Calu3 (cell line): ENCODE measurements around the gene CDRT4. TPM values are rescaled to one million over a fixed set of nuclear protein-coding genes. Genes with fewer than 3 reads are reported as not detected.

Experiments
- BruUV-seq: library from RNA; stranded (reverse); fragments of 400-500 nt; replicated peaks from 2 replicates; lab custom pipeline; 2021; lab: Mats Ljungman, UMichigan
- CTCF ChIA-PET: fragments of 300-600 bp; sonication (Branson Sonifier 250); formaldehyde crosslinking; loops from one replicate; lab custom pipeline; 2022; ENCODE audit warnings: antibody characterized with exemption; lab: Charles Lee
- DNase-seq: peaks from one replicate; pipeline ENCODE4 v3.0.0; 2022
- H3K27ac Mint-ChIP-seq: one replicate; pipeline ENCODE4 v1.8.0; 2022; ENCODE audit warnings: mixed read lengths; ENCODE audit not compliant: unreplicated experiment
- H3K27me3 Mint-ChIP-seq: one replicate; pipeline ENCODE4 v1.8.0; 2022; ENCODE audit warnings: mixed read lengths; ENCODE audit not compliant: unreplicated experiment
- H3K36me3 Mint-ChIP-seq: one replicate; pipeline ENCODE4 v1.8.0; 2022; ENCODE audit warnings: mild to moderate bottlenecking, moderate library complexity, mixed read lengths; ENCODE audit not compliant: insufficient read depth, unreplicated experiment
- H3K4me1 Mint-ChIP-seq: one replicate; pipeline ENCODE4 v1.8.0; 2022; ENCODE audit warnings: mild to moderate bottlenecking, low read depth, mixed read lengths; ENCODE audit not compliant: unreplicated experiment
- H3K4me3 Mint-ChIP-seq: one replicate; pipeline ENCODE4 v1.8.0; 2022; ENCODE audit warnings: mild to moderate bottlenecking, low read depth, moderate library complexity, mixed read lengths; ENCODE audit not compliant: unreplicated experiment
- H3K9me3 Mint-ChIP-seq: one replicate; pipeline ENCODE4 v1.8.0; 2022; ENCODE audit warnings: low read depth, mixed read lengths; ENCODE audit not compliant: unreplicated experiment
- intact Hi-C: fragments of 100-400 bp; cut with micrococcal nuclease; formaldehyde crosslinking; loops from one replicate; pipeline ENCODE4 v1.10.0; 2022; ENCODE audit not compliant: unreplicated experiment
- total RNA-seq: library from RNA; stranded (reverse); gene quantifications from 2 replicates; pipeline ENCODE4 v1.2.3, GENCODE V29; 2022
- TF ChIP-seq, protein P1 (sequence below): fragments of 200-600 bp; IDR thresholded peaks from one replicate; pipeline ENCODE4 v1.8.0; 2022; ENCODE audit warnings: antibody characterized with exemption; ENCODE audit not compliant: unreplicated experiment

The CDRT4 gene
- total RNA-seq, 1 experiment from 2014 or later = 2.8 TPM

DNA sequence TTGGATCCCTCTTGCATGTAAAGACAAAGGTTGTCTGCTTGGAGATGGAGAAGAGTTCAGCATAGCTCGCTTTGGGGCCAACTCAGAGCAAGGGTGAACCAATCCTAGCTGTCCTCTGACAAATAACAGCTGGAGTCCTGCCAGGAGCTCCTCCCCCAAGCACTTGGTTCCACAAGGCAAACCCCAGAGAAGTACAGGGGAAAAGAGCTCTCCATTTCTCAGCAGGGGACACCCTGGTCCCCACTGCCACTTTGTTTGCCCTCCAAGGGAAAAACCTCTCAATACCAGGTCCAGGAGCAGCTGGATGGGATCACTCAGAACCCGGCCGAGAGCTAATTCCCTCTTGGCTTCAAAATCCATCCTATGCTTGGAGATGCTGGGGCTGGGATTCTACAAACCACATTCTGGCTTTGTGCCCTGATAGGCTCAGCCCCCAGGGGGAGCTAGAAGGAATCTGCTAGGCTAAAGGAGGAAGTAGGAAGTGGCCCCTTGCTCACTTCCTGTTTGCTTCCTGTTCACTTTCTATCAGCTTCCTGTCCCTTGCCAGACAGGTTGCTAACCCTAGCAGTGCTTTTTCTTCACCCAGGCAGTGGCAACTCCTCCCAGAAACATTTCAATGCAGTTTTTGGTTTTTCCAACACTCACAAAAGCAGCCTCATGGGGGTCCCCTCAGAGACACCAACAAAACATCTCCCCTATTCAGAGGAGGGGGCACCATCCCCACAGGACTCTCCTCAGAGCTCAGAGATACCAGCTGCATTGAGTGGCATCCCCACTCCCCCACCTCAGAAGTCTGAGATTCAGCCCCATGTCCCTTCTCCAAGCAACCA, 30.7 kb downstream of the CDRT4 start:
- H3K4me3 Mint-ChIP-seq = no peak overlapping the region
- no TSS peak for BruUV-seq
- H3K27ac Mint-ChIP-seq = no peak overlapping the region
- TF ChIP-seq, protein P1, sequence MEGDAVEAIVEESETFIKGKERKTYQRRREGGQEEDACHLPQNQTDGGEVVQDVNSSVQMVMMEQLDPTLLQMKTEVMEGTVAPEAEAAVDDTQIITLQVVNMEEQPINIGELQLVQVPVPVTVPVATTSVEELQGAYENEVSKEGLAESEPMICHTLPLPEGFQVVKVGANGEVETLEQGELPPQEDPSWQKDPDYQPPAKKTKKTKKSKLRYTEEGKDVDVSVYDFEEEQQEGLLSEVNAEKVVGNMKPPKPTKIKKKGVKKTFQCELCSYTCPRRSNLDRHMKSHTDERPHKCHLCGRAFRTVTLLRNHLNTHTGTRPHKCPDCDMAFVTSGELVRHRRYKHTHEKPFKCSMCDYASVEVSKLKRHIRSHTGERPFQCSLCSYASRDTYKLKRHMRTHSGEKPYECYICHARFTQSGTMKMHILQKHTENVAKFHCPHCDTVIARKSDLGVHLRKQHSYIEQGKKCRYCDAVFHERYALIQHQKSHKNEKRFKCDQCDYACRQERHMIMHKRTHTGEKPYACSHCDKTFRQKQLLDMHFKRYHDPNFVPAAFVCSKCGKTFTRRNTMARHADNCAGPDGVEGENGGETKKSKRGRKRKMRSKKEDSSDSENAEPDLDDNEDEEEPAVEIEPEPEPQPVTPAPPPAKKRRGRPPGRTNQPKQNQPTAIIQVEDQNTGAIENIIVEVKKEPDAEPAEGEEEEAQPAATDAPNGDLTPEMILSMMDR = no peak
- intact Hi-C loops = no loop called here
- H3K4me1 Mint-ChIP-seq = peaks cover 9% of the 10 kb centered on the region
- H3K27me3 Mint-ChIP-seq = no peaks in the 10 kb centered on the region
- CTCF ChIA-PET = no interaction called here
- DNase-seq = peak; percentile 7
- no peaks in the 10 kb centered on the region for H3K36me3 Mint-ChIP-seq
- no peaks in the 10 kb centered on the region for H3K9me3 Mint-ChIP-seq

DNA sequence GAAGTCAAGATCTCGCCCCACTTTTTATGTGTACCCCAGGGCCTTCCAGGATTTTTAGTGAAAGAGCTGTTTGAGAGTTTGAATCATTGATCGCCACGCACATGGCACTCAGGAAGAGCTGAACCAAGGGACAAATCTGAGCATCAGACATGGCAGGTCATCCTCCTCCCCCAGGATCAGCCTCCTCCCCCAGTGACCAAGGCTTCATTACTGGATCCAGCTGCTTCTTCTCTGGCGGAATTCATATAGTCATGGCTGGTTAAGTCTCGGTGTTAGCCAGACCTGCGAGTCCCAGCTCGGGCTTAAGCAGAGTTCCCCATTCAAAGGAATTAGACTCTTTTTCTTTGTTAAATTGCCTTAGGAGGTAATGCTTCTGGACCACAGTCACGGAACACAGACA, 32.5 kb downstream of the CDRT4 start:
- Mint-ChIP-seq H3K27me3 (no peaks in the 10 kb centered on the region), H3K4me3 (no peak overlapping the region), H3K4me1 (peaks cover 9% of the 10 kb centered on the region), H3K27ac (no peak overlapping the region), H3K36me3 (no peaks in the 10 kb centered on the region), H3K9me3 (no peaks in the 10 kb centered on the region)
- intact Hi-C loops = no loop called here
- DNase-seq = no peak
- CTCF ChIA-PET = no interaction called here
- BruUV-seq = no TSS peak
- TF ChIP-seq, protein P1 = no peak

DNA sequence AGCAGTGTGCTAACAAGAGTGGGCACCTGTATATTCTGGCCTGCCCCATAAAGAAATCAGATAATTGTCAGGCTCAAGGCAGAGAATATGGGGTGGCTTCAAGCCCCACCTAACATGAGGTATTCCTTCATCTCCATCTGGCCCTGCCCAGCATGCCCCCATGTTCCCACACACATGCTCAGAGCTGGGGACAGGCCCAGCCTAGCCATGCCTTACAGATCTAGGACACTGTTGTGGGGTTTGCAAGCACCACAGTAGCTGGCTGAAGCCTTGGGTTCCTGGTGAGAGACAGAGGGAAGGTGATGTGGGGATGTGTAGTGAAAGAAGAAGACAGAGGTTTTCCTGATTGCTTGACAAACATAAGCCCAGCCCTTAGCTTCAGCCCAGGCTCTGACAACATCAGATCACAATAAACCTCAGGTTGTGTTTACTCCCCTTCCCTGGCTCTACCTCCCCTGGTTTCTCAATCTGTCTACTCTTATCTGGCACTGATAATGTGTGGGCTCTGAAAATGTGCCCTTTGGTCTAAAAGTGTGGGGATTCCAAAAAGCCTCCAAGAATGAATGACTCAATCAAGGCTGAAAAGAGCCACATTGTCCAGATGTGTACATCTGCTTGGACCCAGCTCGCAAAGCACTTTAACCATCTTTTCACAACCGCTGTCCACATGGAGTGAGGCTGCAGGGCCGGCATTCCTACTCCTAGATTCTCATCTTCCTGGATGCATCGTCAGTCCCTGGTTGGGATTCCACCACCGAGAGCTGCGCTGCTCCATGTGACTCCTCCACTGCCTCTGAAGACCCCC, 34.4 kb downstream of the CDRT4 start:
- peaks cover 9% of the 10 kb centered on the region for H3K4me1 Mint-ChIP-seq
- H3K27me3 Mint-ChIP-seq = no peaks in the 10 kb centered on the region
- no TSS peak for BruUV-seq
- no peaks in the 10 kb centered on the region for H3K9me3 Mint-ChIP-seq
- no peak overlapping the region for H3K27ac Mint-ChIP-seq
- no peaks in the 10 kb centered on the region for H3K36me3 Mint-ChIP-seq
- no peak overlapping the region for H3K4me3 Mint-ChIP-seq
- TF ChIP-seq, protein P1 = no peak
- DNase-seq = no peak
- CTCF ChIA-PET = no interaction called here
- intact Hi-C loops = no loop called here

DNA sequence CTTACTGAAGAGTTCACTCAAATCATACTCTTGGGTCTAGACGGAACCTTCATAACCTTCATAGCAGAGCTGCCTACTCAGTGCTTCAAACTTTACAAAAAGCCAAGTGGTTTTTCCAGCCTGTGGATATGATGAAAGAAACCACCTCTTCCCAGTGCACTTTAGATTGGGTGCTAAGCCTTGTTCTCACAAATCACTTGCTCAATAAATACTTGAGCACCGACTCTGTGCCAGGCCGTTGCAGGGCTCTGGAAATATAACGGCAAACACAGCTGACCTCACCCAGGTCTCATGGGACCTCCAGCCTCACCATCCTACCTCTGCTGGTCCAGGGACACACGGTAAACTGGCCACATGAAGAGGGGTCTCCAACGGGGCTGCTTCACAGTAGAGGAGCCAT, 35.7 kb downstream of the CDRT4 start:
- no peak for DNase-seq
- Mint-ChIP-seq H3K36me3 (no peaks in the 10 kb centered on the region), H3K4me3 (no peak overlapping the region), H3K27me3 (no peaks in the 10 kb centered on the region), H3K9me3 (no peaks in the 10 kb centered on the region), H3K4me1 (peaks cover under 1% of the 10 kb centered on the region), H3K27ac (no peak overlapping the region)
- TF ChIP-seq, protein P1 = no peak
- no TSS peak for BruUV-seq
- intact Hi-C loops = no loop called here
- CTCF ChIA-PET = no interaction called here
